ENCODE measurements around the gene JHY. TPM values are rescaled to one million over a fixed set of nuclear protein-coding genes. Genes with fewer than 3 reads are reported as not detected.

Gene JHY
- total RNA-seq, 1 donor from 2014 or later, result 1.6 TPM

GRCh38 chr11:122872046-122872445, 10.5 kb upstream of the JHY start:
- no peak for ATAC-seq

DNA sequence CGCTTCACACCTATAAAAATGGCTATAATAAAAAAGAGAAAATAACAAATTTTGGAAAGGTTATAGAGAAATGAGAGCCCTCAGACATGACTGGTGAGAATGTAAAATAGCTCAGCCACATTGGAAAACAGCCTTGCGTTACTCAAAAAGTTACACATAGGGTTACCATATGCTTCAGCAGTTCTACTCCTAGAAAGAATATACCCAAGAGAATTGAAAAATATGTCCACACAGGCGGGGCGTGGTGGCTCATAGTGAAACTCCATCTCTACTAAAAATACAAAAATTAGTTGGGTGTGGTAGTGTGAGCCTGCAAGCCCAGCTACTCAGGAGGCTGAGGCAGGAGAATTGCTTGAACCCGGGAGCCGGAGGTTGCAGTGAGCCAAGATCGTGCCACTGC, 7.6 kb upstream of the JHY start:
- no peak for ATAC-seq

DNA sequence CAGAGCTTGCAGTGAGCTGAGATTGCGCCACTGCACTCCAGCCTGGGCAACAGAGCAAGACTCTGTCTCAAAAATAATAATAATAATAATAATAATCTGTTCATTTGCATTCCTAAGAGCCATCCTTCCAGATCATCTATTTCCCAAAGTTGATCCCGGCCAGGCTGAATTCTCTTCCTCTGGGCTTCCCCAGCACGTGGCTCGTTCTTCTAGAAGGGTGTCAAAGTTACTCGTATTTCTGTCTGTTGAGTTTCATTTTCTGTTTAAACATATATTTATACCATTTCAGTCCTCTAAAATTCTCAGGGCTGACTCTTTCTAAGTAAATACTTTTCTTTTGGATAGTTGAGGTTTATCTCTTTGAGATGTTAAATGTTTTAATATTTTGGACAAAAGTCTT, 4.8 kb upstream of the JHY start:
- ATAC-seq, result no peak

GRCh38 chr11:122879785-122880184, 2.8 kb upstream of the JHY start:
- no peak for ATAC-seq

DNA sequence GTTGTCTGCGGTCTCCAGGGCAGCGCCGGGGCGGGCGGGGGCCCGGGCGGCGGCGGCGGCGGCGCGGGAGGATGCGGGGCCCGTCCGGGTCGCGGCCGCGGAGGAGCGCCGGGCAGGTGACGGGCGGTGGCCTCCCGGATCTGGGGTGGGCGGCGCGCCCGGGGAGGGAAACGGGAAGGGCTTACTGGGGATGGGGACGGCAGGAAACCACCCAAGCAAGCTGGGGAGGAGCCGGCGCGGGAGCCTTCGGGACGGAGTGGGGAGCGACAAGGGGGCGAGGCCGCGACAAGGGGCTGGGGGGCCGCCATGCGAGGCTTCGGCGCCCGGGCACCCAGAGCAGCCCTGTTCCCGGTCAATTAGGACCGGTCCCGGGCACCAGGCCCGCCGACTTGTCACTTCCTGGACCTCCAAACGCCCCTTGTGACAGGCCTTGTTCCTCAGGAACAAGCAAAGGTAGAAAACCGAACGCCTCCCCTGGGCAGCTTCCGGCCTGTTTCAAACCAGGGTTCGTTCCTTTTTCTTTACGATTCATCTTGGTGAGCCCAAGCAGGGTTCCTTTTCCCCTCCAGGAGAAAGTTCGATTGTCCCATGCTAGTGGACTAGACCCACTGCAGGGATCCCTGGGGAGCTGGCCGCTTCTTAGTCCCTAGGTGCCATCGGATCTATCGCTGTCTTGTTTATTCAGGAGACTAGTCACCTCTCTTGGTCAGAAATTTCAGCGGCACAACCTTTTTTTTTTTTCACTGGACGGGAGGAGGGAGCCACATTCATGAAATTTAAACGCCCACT, 492 bp downstream of the JHY start:
- ATAC-seq, result peak; percentile 44

DNA sequence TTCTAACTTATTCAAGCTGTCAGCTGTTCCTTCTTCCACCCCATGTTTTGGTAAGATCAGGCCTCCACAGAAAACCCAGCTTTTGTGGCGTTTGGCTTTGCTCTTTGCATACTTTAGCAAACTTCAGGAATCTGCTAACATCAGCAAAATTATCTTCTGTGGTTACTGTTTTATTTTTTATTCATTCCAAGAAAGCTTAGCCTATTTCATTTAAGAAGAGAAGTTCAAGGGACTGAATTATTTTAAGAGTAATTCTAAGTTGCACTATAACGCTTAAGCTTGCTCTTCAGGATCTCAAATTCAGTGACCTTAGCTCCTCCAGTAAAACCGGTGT, 1.1 kb downstream of the JHY start:
- no peak for ATAC-seq

DNA sequence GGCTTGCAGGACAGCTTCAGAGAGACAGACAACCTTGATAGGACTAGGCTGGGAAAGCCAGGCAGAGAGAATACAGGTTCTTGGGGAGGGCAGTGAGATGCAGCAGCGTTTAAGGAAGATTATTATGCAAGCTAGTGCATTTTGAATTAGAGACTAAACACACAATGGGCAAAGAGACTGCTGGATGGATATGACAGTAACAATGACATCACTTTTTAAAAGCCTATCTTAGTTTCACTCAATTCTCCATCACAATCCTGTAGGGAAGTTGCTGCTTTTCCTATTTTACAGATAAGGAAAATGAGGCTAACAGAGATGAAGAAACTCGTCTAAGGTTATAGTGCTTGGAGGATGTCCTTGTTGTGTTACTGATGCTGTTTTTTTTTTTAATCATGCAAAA, 5.6 kb downstream of the JHY start:
- no peak for ATAC-seq

DNA sequence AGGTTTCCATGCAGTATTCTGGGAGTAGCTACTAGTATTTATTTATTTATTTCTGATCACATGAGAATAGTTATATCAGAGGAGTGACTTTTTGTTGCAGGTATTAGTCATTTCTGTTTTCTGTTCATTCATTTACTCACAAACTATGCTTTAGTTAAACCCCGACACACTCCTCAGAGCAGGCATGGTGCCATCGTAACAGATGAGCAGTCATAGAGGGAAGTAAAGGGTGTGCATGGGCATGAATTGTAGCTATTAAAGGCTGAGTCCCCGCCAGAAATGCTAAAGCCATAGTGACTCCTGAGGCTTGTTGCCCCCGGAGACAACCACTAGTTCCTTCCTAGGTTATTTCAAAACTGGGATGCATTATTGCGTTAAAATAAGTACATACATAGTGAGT, 10.6 kb downstream of the JHY start:
- ATAC-seq, result no peak

GRCh38 chr11:122895563-122895962, 13.0 kb downstream of the JHY start:
- no peak for ATAC-seq

GRCh38 chr11:122897606-122898210, 15.1 kb downstream of the JHY start:
- no peak for ATAC-seq

- no peak for ATAC-seq
Measured at GRCh38 chr11:122898799-122899198, 16.2 kb downstream of the JHY start.

DNA sequence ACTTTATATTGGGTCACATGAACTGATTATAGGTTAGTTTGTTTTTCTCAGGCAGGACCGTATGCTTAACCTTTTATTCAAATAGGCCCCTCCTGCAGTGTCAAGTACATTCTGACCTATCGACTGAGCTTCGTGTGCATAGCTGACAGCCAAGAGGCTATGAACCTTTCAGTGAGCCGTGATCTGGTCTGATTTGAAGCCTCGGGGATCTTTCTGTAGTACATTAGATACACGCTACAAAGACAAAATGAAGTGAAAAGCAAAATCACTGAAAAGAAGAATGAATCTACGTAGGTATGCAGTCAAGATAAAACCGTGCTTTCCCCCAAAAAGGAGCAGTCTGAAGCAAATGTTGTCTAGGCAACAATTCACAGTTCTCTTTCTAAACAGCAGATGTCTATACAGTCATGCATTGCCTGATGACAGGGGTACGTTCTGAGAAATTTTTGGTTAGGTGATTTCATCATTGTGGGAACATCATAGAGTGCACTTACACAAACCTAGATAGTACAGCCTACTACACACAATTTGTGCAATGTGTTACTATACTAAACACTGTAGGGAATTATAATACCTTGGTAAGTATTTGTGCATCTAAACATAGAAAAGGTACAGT, 18.1 kb downstream of the JHY start:
- ATAC-seq, result no peak

GRCh38 chr11:122902951-122903350, 20.4 kb downstream of the JHY start:
- ATAC-seq, result no peak

GRCh38 chr11:122910775-122911174, 28.2 kb downstream of the JHY start:
- no peak for ATAC-seq

DNA sequence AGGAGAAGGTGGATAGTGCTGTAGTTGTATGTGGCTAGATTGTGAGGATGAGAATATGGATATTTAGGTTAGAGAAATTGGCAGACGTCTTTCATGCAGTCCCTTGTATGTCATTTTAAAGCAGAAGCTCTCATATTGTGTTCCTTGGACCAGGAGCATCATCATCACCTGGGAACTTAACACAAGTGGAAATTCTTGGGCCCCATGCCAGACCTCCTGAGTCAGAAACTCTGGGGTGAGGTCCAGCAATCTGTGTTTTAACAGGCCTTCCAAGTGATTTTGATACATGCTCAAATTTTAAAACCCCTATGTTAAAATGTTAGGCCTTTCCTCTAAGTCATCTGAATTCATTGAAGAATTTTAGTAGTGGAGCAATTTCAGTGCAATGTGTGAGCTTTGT, 34.8 kb downstream of the JHY start:
- ATAC-seq, result no peak

DNA sequence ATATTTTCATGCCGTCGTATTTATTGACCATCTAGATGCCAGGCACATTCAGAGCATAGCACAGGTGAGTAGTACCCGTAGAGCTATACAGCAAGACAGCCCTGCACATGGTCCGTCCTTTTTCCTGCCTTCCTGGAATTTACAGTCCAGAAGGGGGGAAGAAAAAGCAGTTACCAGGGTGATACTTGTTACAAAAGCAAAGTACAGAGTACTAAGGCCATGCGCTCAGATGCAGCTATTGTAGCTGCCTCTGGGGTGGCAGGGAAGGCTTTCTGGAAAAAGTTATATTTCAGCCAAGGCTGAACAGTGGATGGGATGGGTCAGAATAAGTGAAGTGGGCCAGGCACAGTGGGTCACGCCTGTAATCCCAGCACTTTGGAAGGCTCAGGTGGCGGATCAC, 36.2 kb downstream of the JHY start:
- no peak for ATAC-seq

GRCh38 chr11:122920579-122920978, 38.0 kb downstream of the JHY start:
- ATAC-seq, result no peak

- ATAC-seq, result no peak
Measured at GRCh38 chr11:122922893-122923292, 40.3 kb downstream of the JHY start.

DNA sequence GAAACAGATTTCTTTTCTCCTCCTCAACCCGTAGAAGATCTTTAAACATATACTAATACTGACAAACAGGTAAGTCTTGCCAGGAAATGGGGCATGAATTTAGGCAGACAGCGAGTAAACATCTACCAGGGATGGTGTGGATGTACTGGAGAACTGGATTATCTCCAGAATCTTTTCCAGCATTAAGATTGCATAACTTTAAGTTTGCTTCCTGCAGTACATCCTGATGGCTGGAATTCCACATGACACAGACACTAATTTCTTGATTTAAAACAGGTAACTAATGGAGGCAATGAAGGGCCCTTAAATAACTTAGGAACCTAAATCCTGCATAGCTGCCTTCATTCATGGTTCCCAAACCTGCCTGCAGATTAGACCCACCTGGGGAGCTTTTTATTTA, 40.7 kb downstream of the JHY start:
- no peak for ATAC-seq

- ATAC-seq, result no peak
Measured at GRCh38 chr11:122931510-122931909, 49.0 kb downstream of the JHY start.

DNA sequence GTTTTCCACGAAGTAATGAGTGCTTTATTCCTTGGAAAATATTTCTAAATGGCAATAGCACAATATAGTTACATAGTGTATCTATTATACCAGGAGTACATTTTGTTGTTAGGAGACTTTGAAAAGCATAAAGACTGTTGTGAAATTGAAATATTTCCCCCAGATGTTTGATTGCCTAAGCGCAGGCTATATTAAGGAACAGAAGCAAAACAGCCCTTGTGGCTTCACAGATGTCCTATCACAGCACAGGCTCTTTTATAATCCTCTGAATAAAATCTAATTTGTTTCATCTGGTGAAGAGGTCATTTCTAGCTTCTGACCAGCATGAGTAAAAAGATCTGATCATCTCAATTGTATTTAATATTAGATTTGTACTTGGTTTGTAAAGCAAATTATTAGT, 50.9 kb downstream of the JHY start:
- no peak for ATAC-seq

DNA sequence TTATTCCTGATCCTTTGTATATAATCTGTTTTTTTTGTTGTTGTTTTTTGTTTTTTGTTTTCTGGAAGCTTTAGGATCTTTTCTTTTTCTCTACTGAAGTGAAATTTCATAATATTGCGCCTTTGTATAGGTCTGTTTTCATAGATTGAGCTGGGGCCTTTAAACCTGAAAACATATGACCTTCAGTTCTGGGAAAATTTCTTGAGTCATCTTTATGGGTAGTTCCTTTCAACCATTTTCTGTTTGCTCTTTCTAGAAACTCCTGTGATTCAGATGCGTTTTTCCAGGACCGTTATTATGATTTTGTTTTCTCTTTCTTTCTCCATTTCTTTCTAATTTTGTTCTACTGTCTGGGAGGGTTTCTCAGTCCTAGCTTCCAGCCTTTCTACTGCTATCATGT, 55.4 kb downstream of the JHY start:
- no peak for ATAC-seq

DNA sequence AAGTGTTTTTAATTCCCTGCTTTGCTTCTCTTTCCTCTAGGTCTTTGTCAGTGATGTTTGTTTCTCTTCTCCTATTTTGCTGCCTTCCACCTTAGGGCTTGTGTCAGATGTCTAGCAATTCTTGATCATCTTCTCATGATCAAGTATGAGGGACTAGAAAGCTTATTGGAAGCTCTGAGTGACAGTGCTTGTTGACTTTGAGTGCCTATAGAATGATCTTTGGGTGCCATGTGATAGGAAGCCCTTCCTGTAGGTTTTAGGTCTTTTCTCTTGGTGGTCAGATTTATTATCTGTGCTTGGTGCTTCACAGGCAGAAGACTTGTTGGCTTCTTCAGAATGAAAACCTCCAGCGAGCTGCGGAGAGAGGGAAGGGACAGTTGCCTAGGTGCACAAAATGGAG, 56.0 kb downstream of the JHY start:
- ATAC-seq, result no peak

DNA sequence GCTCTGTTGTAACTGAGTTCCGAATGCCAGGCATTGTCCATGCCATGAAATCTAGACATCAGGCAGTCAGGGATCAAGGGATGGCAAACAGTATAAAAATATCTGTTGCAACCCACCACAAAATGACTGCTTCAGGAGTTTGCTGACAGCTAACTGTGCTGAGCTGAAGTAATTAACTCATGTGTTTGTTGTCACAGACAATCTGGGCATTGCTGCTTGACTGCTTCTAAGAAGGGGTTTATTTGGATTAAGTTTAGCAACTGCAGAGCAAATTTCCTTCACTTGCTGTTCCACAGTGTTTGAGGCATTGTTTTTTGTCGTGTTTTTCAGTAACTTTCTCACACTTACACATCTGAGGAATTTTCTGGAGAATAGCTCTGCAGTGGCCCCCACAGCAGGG, 68.7 kb downstream of the JHY start:
- no peak for ATAC-seq

Measured in esophagus mucosa (tissue), 1 donor.